ENCODE measurements around the gene MAP3K2. TPM values are rescaled to one million over a fixed set of nuclear protein-coding genes. Genes with fewer than 3 reads are reported as not detected.

The MAP3K2 gene
- total RNA-seq, 4 donors from 2014 or later: 34.2 to 69.5 (median 61.1) TPM

DNA sequence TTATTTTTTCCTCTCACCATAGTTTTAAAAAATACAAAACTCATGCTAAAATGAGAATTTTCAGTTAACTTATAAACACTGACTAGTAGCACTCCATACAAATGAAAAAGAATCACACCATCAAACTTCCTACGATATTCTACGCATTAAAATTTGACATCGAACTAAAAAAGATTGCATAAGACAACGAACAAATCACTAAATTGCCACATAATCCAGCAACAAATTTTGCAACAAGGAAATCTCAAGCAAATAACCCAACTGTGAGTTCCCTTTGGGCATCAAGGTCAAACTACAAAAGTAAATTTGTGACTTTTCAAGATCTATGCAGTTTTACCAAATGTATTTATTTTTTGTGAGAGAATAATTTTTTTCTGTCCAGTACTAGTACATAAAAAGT lies 1.5 kb downstream of the MAP3K2 start:
- Histone ChIP-seq H3K4me1 (peaks cover 0 to 60% (median 22%) of the 10 kb centered on the region in 4 donors), H3K36me3 (no peaks in the 10 kb centered on the region), H3K9me3 (no peaks in the 10 kb centered on the region), H3K27ac (peak overlapping the region in 3 of 4 donors; percentile 100), H3K4me3 (peak overlapping the region in 1 of 4 donors; percentile 95), H3K27me3 (no peaks in the 10 kb centered on the region)
- TF ChIP-seq POLR2A (IDR thresholded peaks at IDR 0.05) (no peak), EP300 (IDR thresholded peaks at IDR 0.05) (peak in 1 of 2 donors; percentile 31)
- TF ChIP-seq, protein P1, sequence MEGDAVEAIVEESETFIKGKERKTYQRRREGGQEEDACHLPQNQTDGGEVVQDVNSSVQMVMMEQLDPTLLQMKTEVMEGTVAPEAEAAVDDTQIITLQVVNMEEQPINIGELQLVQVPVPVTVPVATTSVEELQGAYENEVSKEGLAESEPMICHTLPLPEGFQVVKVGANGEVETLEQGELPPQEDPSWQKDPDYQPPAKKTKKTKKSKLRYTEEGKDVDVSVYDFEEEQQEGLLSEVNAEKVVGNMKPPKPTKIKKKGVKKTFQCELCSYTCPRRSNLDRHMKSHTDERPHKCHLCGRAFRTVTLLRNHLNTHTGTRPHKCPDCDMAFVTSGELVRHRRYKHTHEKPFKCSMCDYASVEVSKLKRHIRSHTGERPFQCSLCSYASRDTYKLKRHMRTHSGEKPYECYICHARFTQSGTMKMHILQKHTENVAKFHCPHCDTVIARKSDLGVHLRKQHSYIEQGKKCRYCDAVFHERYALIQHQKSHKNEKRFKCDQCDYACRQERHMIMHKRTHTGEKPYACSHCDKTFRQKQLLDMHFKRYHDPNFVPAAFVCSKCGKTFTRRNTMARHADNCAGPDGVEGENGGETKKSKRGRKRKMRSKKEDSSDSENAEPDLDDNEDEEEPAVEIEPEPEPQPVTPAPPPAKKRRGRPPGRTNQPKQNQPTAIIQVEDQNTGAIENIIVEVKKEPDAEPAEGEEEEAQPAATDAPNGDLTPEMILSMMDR (IDR thresholded peaks at IDR 0.05): no peak
- no peak for DNase-seq (ENCODE audit: low spot score in 2 of 2)
- WGBS, 2 donors: 58 to 63% methylated on average over 4 of the region's 4 CpGs

DNA sequence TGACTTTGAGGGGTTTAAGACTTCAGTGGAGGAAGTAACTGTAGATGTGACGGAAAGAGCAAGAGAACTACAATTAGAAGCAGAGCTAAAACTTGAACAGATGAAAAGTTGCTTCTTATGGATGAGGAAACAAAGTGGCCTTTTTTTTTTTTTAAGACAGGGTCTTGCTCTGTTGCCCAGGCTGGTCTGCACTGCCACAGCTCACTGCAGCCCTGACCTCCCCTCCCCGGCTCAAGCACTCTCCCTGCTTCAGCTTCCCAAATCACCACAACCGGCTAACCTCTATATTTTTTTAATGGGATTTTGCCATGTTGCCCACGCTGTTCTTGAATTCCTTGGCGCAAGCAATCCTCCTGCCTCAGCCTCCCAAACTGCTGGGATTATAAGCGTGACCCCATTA lies 3.2 kb downstream of the MAP3K2 start:
- Histone ChIP-seq H3K4me1 (peaks cover 0 to 69% (median 22%) of the 10 kb centered on the region in 4 donors), H3K4me3 (no peak overlapping the region), H3K27ac (no peak overlapping the region), H3K9me3 (no peaks in the 10 kb centered on the region), H3K36me3 (no peaks in the 10 kb centered on the region), H3K27me3 (no peaks in the 10 kb centered on the region)
- WGBS, 2 donors: 85 to 90% methylated on average over 6 of the region's 6 CpGs
- no peak for DNase-seq (ENCODE audit: low spot score in 2 of 2)
- TF ChIP-seq, protein P1 (IDR thresholded peaks at IDR 0.05): no peak
- TF ChIP-seq EP300 (IDR thresholded peaks at IDR 0.05): no peak
- no peak for TF ChIP-seq POLR2A (IDR thresholded peaks at IDR 0.05)

DNA sequence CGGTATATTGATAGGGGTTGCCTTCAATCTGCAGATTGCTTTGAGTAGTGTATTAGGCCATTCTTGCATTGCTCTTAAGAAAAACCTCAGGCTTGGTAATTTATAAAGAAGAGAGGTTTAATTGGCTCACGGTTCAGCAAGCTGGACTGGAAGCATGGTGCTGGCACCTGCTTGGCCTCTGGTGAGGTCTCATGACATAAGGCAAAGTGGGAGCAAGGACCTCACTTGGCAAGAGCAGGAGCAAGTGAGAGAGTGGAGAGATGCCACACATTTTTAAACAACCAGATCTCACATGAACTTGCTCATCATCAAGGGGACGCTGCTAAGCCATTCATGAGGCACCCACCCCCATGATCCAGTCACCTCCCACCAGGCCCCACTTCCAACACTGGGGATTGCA lies 4.9 kb downstream of the MAP3K2 start:
- Histone ChIP-seq H3K4me1 (peaks cover 0 to 57% (median 13%) of the 10 kb centered on the region in 4 donors), H3K27ac (no peak overlapping the region), H3K4me3 (no peak overlapping the region), H3K27me3 (no peaks in the 10 kb centered on the region), H3K9me3 (no peaks in the 10 kb centered on the region), H3K36me3 (no peaks in the 10 kb centered on the region)
- 61 to 72% methylated on average over 3 of the region's 3 CpGs for WGBS, 2 donors
- no peak for TF ChIP-seq EP300 (IDR thresholded peaks at IDR 0.05)
- no peak for TF ChIP-seq POLR2A (IDR thresholded peaks at IDR 0.05)
- TF ChIP-seq, protein P1 (IDR thresholded peaks at IDR 0.05): no peak
- DNase-seq (ENCODE audit: low spot score in 2 of 2): no peak

DNA sequence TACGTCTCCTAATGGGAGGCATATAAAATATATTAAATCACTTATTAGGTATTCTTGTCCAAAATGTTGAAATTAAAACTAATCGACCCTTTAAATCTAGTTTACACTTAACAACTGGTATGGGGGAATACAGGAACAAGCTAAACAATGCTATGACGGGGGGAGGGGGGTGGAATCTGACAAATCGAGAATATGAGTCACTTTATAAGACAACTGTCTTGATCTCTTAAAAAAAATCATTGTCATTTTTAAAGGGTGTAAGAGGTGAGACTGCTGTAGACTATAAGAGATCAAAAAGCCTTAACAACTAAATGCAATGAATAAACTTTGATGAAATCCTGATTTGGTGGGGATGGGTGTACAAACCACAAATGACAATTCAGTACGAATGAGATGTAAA lies 6.0 kb downstream of the MAP3K2 start:
- H3K4me1 ChIP-seq: peaks cover 0 to 53% (median 12%) of the 10 kb centered on the region in 4 donors

DNA sequence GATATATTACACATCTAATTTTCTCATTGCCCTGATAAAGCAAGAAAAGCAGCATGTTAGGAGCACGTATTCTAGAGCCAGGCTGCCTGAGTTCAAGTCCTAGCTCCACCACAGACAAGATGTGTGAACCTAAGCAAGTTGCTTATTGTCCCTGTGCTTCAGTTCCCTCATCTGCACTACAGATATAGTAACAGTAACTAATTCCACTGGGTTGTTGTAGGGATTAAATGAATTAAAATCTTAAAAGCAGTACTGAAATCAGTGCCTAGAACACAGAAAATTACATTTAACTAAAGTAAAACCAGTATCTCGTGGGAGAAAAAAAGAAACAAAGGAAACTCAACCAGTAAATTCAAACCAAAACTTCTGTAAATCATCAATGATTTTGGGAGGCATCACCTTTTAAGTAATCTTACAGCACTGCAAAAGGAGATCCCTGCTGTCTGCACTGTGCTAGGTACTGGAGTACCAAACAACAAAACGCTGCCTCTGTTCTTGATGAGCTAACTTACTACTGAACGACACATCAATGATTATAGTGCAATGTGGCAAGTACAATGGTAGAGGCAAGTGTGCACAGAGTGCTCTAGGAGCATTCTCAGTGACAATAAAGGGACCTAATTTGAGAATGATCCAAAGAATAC lies 7.9 kb downstream of the MAP3K2 start:
- Histone ChIP-seq H3K27ac (no peak overlapping the region), H3K27me3 (no peaks in the 10 kb centered on the region), H3K4me3 (no peak overlapping the region), H3K36me3 (peaks cover 0 to 9% (median 0%) of the 10 kb centered on the region in 3 donors), H3K4me1 (peaks cover 0 to 37% (median 0%) of the 10 kb centered on the region in 4 donors), H3K9me3 (peaks cover 0 to 6% (median 0%) of the 10 kb centered on the region in 4 donors)
- no peak for DNase-seq (ENCODE audit: low spot score in 2 of 2)
- WGBS, 2 donors: 82 to 84% methylated on average over 4 of the region's 4 CpGs
- TF ChIP-seq, protein P1 (IDR thresholded peaks at IDR 0.05): no peak
- no peak for TF ChIP-seq EP300 (IDR thresholded peaks at IDR 0.05)
- no peak for TF ChIP-seq POLR2A (IDR thresholded peaks at IDR 0.05)

More for the DNA sequence above, 6.0 kb downstream of the MAP3K2 start:
- WGBS, 2 donors: 75 to 76% methylated on average over 5 of the region's 5 CpGs
- Histone ChIP-seq H3K27ac (no peak overlapping the region), H3K4me3 (no peak overlapping the region), H3K27me3 (no peaks in the 10 kb centered on the region), H3K9me3 (no peaks in the 10 kb centered on the region), H3K36me3 (peaks cover 0 to 2% (median 0%) of the 10 kb centered on the region in 3 donors)
- no peak for DNase-seq (ENCODE audit: low spot score in 2 of 2)
- no peak for TF ChIP-seq POLR2A (IDR thresholded peaks at IDR 0.05)
- TF ChIP-seq EP300 (IDR thresholded peaks at IDR 0.05): no peak
- TF ChIP-seq, protein P1 (IDR thresholded peaks at IDR 0.05): no peak
